Measurements from ENCODE around the gene PGBD5. TPM values are rescaled to one million over a fixed set of nuclear protein-coding genes. Genes with fewer than 3 reads are reported as not detected.
"Not testable (repeated sequence)": the region's sequence is repeated elsewhere in the genome, so short reads cannot be mapped to it uniquely, and the experiment has no call there.

The PGBD5 gene, protein sequence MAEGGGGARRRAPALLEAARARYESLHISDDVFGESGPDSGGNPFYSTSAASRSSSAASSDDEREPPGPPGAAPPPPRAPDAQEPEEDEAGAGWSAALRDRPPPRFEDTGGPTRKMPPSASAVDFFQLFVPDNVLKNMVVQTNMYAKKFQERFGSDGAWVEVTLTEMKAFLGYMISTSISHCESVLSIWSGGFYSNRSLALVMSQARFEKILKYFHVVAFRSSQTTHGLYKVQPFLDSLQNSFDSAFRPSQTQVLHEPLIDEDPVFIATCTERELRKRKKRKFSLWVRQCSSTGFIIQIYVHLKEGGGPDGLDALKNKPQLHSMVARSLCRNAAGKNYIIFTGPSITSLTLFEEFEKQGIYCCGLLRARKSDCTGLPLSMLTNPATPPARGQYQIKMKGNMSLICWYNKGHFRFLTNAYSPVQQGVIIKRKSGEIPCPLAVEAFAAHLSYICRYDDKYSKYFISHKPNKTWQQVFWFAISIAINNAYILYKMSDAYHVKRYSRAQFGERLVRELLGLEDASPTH
- 1 to 10 TPM; 7.4 to 8.7 (median 7.7) TPM for polyA plus RNA-seq (ENCODE audit: insufficient read length in 3 of 3)
- long read RNA-seq, donor 1, full-length matches to known transcripts: 1 of 1 reads
- long read RNA-seq, donor 1, partial matches to known transcripts: 0 of 1 reads
- long read RNA-seq, donor 1, other reads (novel, unspliced or antisense): 0 of 1 reads
- long read RNA-seq, donor 2: 0 reads
- long read RNA-seq, donor 3: 0 reads
- long read RNA-seq, donor 4: 0 reads
- long read RNA-seq, donor 5: 0 reads
- long read RNA-seq, donor 6: 0 reads
- long read RNA-seq, donor 7: 0 reads
- long read RNA-seq, donor 8, full-length matches to known transcripts: 1 of 1 reads
- long read RNA-seq, donor 8, partial matches to known transcripts: 0 of 1 reads
- long read RNA-seq, donor 8, other reads (novel, unspliced or antisense): 0 of 1 reads
- long read RNA-seq, donor 9: 0 reads
- long read RNA-seq, donor 10, full-length matches to known transcripts: 1 of 1 reads
- long read RNA-seq, donor 10, partial matches to known transcripts: 0 of 1 reads
- long read RNA-seq, donor 10, other reads (novel, unspliced or antisense): 0 of 1 reads
- long read RNA-seq, donor 11: 0 reads
- long read RNA-seq, donor 12, full-length matches to known transcripts: 2 of 2 reads
- long read RNA-seq, donor 12, partial matches to known transcripts: 0 of 2 reads
- long read RNA-seq, donor 12, other reads (novel, unspliced or antisense): 0 of 2 reads
- long read RNA-seq, donor 13, partial matches to known transcripts: 6 of 6 reads
- long read RNA-seq, donor 13, other reads (novel, unspliced or antisense): 0 of 6 reads
- long read RNA-seq, donor 14: 0 reads
- long read RNA-seq, donor 15: 0 reads
- long read RNA-seq, donor 16, full-length matches to known transcripts: 1 of 1 reads
- long read RNA-seq, donor 16, partial matches to known transcripts: 0 of 1 reads
- long read RNA-seq, donor 16, other reads (novel, unspliced or antisense): 0 of 1 reads

DNA sequence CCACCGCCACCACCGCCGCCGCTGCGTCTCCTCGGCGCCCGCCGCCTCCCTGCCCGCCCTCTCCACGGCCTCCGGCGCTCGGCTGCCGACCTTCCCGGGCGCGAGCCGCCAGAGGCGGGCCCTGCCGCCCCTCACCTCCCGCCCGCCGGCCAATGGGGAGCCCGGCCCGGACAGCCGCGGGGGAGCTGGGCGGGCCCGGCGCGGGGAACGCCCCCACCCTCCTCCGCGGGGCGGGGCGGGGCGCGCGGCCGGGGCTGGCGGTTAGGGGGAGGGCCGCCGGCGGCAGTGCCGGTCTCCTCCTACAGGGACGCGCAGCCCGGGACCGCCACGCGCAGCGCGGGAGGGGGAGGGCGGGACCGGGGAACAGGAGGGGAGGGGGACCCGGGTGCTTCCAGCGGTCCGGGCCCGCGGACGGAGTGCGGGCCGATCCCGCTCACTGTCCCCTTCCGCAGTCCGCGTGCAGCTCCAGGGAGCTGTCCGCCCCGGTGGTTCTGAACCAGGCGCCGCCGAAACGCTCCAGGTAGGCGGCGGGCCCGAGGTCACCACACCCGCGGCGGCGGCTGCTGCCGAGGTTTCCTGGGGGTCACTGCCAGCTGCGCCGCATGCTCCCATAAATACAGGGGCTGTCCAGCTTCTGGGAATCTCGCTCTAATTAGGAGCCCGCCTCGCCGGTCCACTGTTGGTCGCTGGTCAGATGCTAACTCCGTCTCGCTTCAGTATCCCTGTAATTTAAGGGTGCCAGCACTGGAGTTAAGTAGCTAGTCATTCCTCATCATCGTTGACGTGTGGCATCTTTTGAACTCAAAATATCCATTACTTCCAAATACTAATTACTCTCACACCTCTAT lies at the start of gene PGBD5:
PGBD5 (minus strand) TSS at position 87 of the 848 bp plus-strand sequence. CDS start 404 bp downstream, outside the sequence.
- peak; percentile 78 for DNase-seq

DNA sequence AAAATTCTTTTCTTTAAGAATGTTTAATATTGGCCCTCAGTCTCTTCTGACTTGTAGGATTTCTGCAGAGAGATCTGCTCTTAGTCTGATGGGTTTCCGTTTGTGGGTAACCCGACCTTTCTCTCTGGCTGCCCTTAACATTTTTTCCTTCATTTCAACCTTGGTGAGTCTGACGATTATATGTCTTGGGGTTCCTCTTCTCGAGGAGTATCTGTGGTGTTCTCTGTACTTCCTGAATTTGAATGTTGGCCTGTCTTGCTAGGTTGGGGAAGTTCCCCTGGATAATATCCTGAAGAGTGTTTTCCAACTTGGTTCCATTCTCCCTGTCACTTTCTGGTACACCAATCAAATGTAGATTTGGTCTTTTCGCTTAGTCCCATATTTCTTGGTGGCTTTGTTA lies 48.8 kb upstream of the PGBD5 start:
- not testable (repeated sequence) for DNase-seq

DNA sequence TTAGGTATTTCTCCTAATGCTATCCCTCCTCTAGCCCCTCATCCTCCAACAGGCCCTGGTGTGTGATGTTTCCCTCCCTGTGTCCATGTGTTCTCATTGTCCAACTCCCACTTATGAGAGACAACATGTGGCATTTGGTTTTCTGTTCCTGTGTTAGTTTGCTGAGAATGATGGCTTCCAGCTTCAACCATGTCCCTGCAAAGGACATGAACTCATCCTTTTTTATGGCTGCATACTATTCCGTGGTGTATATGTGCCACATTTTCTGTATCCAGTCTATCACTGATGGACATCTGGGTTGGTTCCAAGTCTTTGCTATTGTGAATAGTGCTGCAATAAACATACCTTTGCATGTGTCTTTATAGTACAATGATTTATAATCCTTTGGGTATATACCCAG lies 44.6 kb upstream of the PGBD5 start:
- DNase-seq: not testable (repeated sequence)

DNA sequence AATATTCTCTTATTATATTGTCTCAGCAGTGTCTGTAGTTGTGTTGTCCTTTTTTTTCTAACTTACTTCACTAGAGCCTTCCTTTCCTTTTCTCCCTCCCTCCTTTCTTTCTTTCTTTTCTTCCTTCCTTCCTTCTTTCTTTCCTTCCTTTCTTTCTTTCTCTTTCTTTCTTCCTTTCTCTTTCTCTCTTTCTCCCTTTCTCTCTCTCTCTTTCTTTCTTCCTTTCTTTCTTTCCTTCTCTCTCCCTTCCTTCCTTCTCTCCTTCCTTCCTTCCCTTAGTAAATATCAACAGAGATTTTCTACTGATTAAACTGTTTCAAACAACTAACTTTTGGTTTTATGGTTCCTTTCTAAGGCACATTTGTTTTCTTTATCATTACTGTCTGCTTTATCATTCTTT lies 43.1 kb upstream of the PGBD5 start:
- no peak for DNase-seq

DNA sequence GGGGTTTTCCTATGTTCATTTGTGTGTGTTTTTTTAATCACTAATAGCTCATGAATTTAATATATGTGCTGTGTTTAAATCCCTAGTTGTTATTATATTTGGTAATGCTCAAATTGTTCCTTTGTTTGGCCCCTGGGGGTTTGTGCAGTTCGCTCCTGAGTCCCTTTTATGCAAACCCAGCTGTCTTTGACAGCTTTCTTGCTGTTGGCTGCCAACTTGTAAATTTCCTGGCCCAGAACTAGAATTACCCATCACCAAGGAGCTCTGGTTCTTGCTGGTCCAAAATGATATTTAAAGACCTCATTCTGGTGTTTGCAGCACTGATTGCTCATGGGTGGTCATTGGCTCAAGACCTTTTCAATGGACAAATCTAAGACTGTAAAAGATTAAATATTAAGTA lies 39.6 kb upstream of the PGBD5 start:
- no peak for DNase-seq

DNA sequence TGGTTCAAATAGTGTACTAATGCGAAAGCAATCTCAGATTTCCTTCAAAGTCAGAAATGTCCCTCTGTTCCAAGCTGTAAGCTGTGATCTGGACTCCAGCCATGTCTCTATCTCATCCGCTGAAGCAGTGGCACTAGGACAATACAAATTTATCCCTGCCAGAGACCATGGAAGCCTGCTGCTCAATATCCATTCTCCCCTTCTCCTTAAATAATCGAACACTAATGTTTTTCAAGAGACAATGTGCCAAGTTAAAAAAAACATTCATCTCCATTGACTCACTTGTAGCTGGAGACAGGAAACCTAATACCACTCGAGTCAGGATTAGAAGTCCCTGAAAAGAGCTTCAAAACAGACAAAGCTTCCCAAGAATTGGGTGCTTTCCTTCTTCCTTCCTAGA lies 38.5 kb upstream of the PGBD5 start:
- DNase-seq: no peak

DNA sequence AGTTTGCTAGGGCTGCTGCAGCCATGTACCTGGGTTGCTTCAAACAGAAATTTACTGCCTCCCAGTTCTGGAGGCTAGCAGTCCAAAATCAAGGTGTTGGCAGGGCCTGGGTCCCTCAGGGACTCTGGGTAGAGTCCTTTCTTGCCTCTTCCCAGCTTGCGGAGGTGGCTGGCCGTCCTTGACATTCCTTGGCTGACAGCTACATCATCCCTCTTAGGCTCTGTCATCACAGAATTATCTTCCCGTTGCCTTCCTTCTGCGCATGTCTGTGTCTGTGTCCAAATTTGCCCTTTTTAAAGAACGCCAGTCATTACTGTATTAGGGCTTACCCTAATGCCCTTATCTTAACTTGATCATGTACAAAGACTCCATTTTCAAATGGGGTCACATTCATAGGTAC lies 37.6 kb upstream of the PGBD5 start:
- DNase-seq: no peak

DNA sequence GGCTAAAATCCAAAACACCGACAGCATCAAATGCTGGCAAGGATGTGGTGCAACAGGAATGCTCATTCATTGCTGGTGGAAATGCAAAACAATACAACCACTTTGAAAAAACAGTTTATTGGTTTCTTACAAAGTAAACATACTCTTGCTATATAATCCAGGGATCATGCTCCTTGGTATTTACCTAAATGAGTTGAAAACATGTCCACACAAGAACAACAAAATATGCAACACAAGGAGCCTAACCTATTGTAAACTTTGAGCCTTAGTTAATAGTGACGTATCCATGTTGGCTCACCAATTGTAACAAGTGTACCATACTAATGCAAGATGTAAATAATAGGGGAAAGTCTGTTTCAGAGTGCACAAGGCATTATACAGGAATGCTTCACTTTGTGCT lies 37.2 kb upstream of the PGBD5 start:
- no peak for DNase-seq

DNA sequence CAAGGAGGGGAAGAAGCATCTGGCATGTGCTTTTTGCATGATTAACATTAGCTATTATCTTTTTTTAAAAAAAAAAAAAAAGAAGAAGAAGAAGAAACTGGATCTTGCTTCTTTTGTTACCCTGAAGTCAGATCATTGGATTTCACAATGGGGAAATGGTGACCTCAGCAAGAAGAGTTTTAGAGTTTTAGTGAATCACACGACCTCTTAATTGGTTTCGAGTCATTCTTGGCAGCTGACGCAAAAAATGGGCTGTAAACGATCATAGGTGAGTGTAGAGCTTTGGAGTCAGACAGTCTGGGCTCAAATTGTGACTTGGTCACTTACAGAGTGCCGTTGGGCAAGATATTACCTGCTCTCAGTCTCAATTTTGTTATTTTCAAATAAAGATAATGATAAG lies 33.3 kb upstream of the PGBD5 start:
- DNase-seq: no peak

DNA sequence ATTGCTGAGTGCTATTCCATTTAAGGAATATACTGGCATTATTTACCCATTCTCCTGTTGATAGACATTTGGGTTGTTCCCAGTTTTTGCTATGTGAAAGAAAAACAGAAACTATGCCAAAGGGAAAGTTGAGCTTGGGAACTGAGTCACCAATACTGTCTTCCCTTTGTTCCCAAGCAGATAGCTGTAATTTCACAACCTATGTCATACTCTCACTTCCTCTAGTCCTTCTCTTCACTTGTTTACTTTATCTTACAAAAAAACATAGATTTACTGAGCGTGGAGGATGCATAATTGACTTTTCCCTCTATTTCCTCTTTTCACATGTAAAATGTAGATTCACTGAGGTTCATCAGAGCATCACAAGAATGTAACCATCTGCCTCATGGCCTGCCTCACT lies 32.4 kb upstream of the PGBD5 start:
- no peak for DNase-seq

DNA sequence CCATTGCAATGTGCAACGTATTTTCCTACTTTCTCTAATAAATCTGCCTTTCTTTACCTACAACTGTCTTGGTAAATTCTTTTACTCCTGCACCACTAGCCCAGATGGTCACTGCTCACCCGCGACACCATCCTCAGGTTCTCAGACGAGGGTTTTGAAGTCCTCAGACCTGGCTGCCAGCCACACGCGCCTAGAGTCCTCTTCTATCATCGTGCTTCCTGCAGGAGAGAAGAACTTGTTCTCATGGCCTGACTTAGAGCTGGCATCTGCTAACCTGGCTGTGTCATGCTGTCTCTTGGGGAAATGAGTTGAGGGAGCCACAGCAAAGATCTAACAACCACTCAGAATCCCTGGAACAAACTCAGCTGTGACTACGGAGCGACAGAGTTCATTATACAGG lies 30.3 kb upstream of the PGBD5 start:
- DNase-seq: no peak

DNA sequence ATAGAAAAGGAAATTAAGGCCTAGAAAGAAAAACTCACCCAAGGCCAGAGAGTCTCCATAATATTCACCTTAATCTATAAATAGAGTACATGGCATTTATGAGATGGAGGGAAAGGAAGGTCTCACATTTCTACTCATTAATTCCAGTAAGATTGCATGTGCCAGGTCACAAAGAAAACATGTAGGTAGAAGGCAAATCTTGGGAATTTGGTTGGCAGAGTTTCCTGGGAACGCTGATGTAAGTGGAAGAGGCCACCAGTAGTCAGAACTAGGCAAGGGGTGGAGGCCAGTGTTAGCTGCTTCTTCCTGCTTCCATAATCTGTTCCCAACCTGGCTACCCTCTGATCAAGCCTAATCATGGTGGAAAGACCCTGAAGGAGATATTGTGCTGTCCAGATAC lies 29.2 kb upstream of the PGBD5 start:
- no peak for DNase-seq

DNA sequence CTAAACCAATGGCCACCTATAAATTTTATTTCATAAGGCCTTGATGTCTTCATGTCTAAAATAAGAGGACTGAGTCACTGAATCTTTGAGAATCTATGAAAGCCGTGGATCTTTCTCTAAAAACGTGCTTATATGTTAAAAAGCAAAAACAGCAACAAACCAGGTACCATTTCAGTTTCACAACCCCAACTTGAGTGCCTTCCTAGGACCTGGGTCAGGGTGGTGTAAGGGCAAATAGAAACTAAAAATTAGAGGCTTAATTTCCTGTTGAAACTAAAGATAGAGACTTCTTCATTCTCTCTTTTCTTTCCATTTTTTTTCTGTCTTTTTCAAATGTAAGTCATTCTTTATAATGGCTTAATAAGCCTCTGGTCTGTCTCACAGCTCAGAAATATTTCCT lies 27.2 kb upstream of the PGBD5 start:
- no peak for DNase-seq

DNA sequence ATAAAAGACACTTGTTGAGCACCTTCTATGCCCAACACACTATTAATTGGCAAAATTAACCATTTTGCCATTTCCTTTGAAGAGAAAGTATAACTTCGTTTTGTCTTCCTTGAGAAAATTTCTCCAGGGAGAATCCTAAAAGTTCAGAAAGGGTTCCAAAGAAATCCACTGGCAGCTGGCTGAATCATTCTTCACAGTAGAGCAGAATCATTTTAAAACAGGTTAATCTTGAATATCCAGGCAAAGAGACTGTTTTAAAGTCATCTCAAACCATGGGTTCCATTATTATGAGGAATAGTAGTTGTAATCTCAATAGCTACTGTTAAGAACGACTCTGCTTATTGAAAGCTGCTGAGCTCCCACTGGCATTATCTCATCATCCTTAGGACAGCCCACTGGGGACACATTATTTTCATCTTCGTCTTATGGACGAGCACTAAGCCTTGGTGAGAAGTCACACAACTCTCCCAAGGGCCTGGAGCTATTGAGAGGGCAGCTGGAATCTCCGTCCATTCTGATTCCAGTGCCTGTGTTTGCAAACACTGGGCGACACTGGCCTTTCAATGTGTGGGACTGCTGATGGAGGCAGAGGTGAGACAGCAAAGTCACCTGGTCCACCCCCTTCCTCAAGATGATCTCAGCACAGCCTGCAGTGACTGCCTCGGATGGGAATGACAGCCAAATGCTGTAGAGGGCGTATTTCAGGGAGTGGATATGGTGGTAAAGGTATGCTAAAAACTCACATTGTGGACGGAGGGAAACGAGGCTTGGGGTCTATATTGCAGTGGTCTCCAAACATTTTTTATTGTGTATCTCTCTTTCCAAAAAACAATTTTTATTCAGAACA lies 15.3 kb upstream of the PGBD5 start:
- no peak for DNase-seq

DNA sequence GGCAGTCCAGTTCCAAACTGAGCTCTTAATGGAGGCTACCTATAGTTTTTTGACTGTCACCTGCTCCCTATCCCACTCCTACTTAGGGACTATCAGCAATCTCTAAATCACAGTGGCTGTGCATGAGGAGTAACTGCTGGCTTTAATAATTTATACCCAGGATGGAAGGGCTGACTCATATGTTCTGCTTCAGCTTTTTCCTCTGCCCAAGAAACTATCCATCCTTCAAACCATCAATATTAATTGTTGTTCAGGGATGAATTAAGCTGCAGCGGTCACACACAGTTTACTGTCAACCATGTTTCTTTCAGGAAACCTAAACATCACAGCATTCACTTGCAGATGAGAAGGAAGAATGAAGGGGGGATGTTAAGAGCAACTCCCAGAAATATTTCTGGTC lies 9.0 kb upstream of the PGBD5 start:
- no peak for DNase-seq

DNA sequence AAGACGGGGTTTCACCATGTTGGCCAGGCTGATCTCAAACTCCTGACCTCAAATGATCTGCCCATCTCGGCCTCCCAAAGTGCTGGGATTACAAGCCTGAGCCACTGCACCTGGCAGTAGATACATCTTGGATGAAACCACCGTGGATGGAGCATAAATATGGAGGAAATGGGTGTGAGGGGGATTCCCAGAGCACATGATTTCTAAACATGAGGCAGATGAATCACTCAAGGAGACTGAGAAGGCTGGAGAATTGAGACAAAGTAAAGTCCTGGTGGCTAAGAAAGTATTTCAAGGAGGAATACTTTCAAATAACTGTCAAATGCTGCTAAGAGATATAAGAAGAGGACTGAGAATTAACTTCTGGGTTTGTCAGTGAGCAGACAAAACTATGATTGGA lies 5.4 kb upstream of the PGBD5 start:
- no peak for DNase-seq

DNA sequence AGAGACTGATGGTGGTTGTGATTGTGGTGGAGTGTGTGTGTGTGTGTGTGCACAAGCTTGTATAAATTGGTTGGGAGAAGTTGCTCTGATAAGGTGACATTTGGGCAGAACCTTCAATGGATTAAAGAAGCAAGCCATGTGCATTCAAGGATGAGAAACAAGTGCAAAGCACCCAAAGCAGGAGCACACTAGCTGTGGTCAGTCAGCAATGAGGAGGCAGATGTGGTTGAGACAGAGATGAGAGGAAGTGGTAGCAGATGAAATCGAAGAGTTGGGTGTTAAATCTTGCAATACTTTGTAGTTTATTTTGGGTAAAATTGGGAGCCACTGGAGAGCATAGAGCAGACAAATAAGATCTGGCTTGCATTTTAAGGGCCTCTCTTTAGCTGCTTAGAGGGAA lies 4.4 kb upstream of the PGBD5 start:
- no peak for DNase-seq

DNA sequence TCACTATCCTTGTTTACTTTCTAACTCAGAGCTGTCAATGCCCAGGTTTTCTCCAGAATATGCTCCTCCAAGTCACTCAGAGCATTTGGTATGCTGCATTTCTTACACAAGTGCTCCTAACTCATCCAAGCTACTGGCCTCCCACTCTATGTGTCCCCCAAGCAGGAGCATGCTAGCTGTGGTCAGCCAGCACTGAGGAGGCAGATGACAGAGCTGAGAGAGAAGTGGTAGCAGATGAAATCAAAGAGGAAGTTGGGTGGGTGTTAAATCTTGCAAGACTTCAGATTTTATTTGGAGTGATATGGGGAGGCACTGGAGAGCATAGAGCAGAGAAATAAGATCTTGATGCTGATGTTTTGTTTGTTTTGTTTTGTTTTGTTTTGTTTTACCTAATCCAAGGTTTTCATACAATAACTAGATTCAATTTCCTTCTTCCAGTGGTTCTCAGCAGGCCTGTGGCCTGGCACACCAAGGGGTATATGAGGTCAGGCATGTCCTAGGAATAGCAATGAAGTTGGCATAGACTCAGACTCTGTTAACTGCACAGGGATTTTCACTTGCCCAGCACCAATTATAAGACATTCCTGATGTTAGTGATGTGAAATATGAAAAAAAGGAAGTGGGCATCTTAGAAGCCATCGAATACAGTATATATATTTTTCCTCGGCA lies 3.1 kb upstream of the PGBD5 start:
- no peak for DNase-seq

DNA sequence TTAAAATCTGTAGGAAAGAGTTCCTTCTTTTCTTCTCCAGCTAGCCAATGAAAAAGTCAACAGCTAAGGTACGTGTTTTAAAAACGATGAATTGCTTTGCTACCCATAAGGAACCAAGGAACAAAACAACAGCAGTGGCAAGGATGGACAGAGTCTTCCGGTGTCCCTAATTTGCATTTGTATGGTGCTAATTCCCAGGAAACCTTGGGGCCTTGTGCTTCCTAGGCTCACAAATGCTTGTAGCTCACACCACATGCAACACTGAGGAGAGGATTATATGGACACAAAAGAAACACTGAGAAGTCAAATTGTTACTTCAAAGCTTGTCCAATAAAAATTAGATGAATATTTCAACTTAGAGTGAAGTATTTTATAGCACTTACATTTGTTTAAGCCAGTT lies 1.8 kb upstream of the PGBD5 start:
- no peak for DNase-seq
